Ishikawa (cell line): ENCODE data around the gene SLC43A3.

Source experiments
- CEBPB ChIP-seq: IDR thresholded peaks from 2 replicates; pipeline ENCODE4 v1.6.1; 2012
- CREB1 ChIP-seq: IDR thresholded peaks from 2 replicates; pipeline ENCODE4 v1.6.1; 2012; ENCODE audit warnings: low read depth
- EP300 ChIP-seq: IDR thresholded peaks from 2 replicates; pipeline ENCODE4 v1.6.1; 2012; ENCODE audit warnings: borderline replicate concordance
- FOXM1 ChIP-seq: IDR thresholded peaks from 2 replicates; pipeline ENCODE4 v1.6.1; 2012; ENCODE audit warnings: low read depth, borderline replicate concordance
- MAX ChIP-seq: IDR thresholded peaks from 2 replicates; pipeline ENCODE4 v1.6.1; 2012
- NFIC ChIP-seq: IDR thresholded peaks from 2 replicates; pipeline ENCODE4 v1.6.1; 2012
- RAD21 ChIP-seq: IDR thresholded peaks from 2 replicates; pipeline ENCODE4 v1.6.1; 2012; ENCODE audit warnings: low read depth
- REST ChIP-seq: IDR thresholded peaks from 2 replicates; pipeline ENCODE4 v1.6.1; 2012; ENCODE audit warnings: low read depth, mild to moderate bottlenecking
- TAF1 ChIP-seq: IDR thresholded peaks from 2 replicates; pipeline ENCODE4 v1.6.1; 2012; ENCODE audit warnings: low read depth, mild to moderate bottlenecking
- TCF12 ChIP-seq: IDR thresholded peaks from 2 replicates; pipeline ENCODE4 v1.6.1; 2012; ENCODE audit warnings: low read depth
- TEAD4 ChIP-seq: IDR thresholded peaks from 2 replicates; pipeline ENCODE4 v1.6.1; 2012
- USF1 ChIP-seq: IDR thresholded peaks from 2 replicates; pipeline ENCODE4 v1.6.1; 2012
- YY1 ChIP-seq: IDR thresholded peaks from 2 replicates; pipeline ENCODE4 v1.6.1; 2012; ENCODE audit warnings: low read depth
- ZBTB7A ChIP-seq: IDR thresholded peaks from 2 replicates; pipeline ENCODE4 v1.6.1; 2012; ENCODE audit warnings: low read depth

- no peak for TF ChIP-seq FOXM1
- no peak for TF ChIP-seq RAD21
- TF ChIP-seq EP300 = no peak
- TF ChIP-seq CEBPB = no peak
- TF ChIP-seq REST = no peak
- no peak for TF ChIP-seq ZBTB7A
- no peak for TF ChIP-seq CREB1
- TF ChIP-seq USF1 = no peak
- TF ChIP-seq TAF1 = no peak
- TF ChIP-seq MAX = no peak
- TF ChIP-seq YY1 = no peak
- TF ChIP-seq NFIC = no peak
- no peak for TF ChIP-seq TEAD4
- TF ChIP-seq TCF12 = no peak
These were observed 48.3 kb upstream of the SLC43A3 start for GRCh38 chr11:57475191-57475590.
